WTC11 (cell line): ENCODE data around the gene ENAH. TPM values are rescaled to one million over a fixed set of nuclear protein-coding genes. Genes with fewer than 3 reads are reported as not detected.

Experiments used
- ATAC-seq: fragments of 200-7000 bp; cut with Tn5 transposase; 2 replicates; pipeline ENCODE4 v1.10.0; 2021; ENCODE audit warnings: mild to moderate bottlenecking, moderate library complexity
- CTCF ChIA-PET: fragments of 300-600 bp; sonication (Branson Sonifier 250); formaldehyde crosslinking; loops from one replicate; lab custom pipeline; 2021; ENCODE audit warnings: antibody characterized with exemption; lab: Charles Lee
- POLR2A ChIA-PET: fragments of 350-600 bp; sonication (Branson Sonifier 250); formaldehyde crosslinking; loops from one replicate; lab custom pipeline; 2021; ENCODE audit warnings: antibody characterized with exemption; lab: Charles Lee
- DNase-seq: peaks from one replicate; pipeline ENCODE4 v3.0.0; 2021; ENCODE audit warnings: low spot score
- H3K27ac Mint-ChIP-seq: 2 replicates; pipeline ENCODE4 v1.8.0; 2021; ENCODE audit warnings: mixed read lengths
- H3K27me3 Mint-ChIP-seq: 2 replicates; pipeline ENCODE4 v1.8.0; 2021; ENCODE audit warnings: low read depth, mild to moderate bottlenecking, moderate library complexity, mixed read lengths
- H3K36me3 Mint-ChIP-seq: 2 replicates; pipeline ENCODE4 v1.8.0; 2021; ENCODE audit warnings: mixed read lengths
- H3K4me1 Mint-ChIP-seq: 2 replicates; pipeline ENCODE4 v1.8.0; 2022; ENCODE audit warnings: mixed read lengths
- H3K4me3 Mint-ChIP-seq: 2 replicates; pipeline ENCODE4 v1.8.0; 2021; ENCODE audit warnings: mild to moderate bottlenecking, moderate library complexity, mixed read lengths
- H3K9me3 Mint-ChIP-seq: 2 replicates; pipeline ENCODE4 v1.8.0; 2021; ENCODE audit warnings: mixed read lengths
- CTCF ChIP-seq: fragments of 200-600 bp; IDR thresholded peaks from 2 replicates; pipeline ENCODE4 v1.8.0; 2022; ENCODE audit warnings: antibody characterized with exemption
- E2F5 ChIP-seq: sonication (generic); formaldehyde crosslinking; IDR thresholded peaks from 2 replicates; pipeline ENCODE4 v1.8.1; 2022; ENCODE audit warnings: mild to moderate bottlenecking, moderate library complexity, missing genetic modification reagents
- EMX1 ChIP-seq: fragments of 250-450 bp; sonication (Bioruptor Pico); IDR thresholded peaks from 2 replicates; pipeline ENCODE4 v1.8.0; 2021; ENCODE audit warnings: mild to moderate bottlenecking
- ETV6 ChIP-seq: sonication (generic); formaldehyde crosslinking; IDR thresholded peaks from 2 replicates; pipeline ENCODE4 v1.8.1; 2022; ENCODE audit warnings: mild to moderate bottlenecking, missing genetic modification reagents
- IRF2 ChIP-seq: sonication (generic); formaldehyde crosslinking; IDR thresholded peaks from 2 replicates; pipeline ENCODE4 v1.8.0; 2022; ENCODE audit warnings: low read depth, missing genetic modification reagents, borderline replicate concordance
- MLX ChIP-seq: sonication (generic); formaldehyde crosslinking; IDR thresholded peaks from 2 replicates; pipeline ENCODE4 v1.8.1; 2023; ENCODE audit warnings: mild to moderate bottlenecking, missing genetic modification reagents, moderate library complexity
- NFYB ChIP-seq: sonication (generic); formaldehyde crosslinking; conservative IDR thresholded peaks from 2 replicates; pipeline ENCODE4 v1.8.0; 2022; ENCODE audit warnings: low read depth, missing genetic modification reagents
- NR3C1 ChIP-seq: sonication (generic); formaldehyde crosslinking; conservative IDR thresholded peaks from 2 replicates; pipeline ENCODE4 v1.8.1; 2023; ENCODE audit warnings: low read depth, mild to moderate bottlenecking, missing genetic modification reagents
- SP1 ChIP-seq: sonication (generic); formaldehyde crosslinking; conservative IDR thresholded peaks from 2 replicates; pipeline ENCODE4 v1.8.1; 2022; ENCODE audit warnings: missing genetic modification reagents
- TEAD1 ChIP-seq: sonication (generic); formaldehyde crosslinking; IDR thresholded peaks from 2 replicates; pipeline ENCODE4 v1.8.0; 2022; ENCODE audit warnings: mild to moderate bottlenecking, missing genetic modification reagents
- ZNF232 ChIP-seq: sonication (generic); formaldehyde crosslinking; IDR thresholded peaks from 2 replicates; pipeline ENCODE4 v1.8.0; 2022; ENCODE audit warnings: mild to moderate bottlenecking, missing genetic modification reagents
- ZNF263 ChIP-seq: sonication (generic); formaldehyde crosslinking; IDR thresholded peaks from 2 replicates; pipeline ENCODE4 v1.8.1; 2022; ENCODE audit warnings: low read depth, mild to moderate bottlenecking, moderate library complexity, missing genetic modification reagents
- ZNF281 ChIP-seq: sonication (generic); formaldehyde crosslinking; IDR thresholded peaks from 2 replicates; pipeline ENCODE4 v1.8.0; 2023; ENCODE audit warnings: mild to moderate bottlenecking, missing genetic modification reagents
- ZNF317 ChIP-seq: sonication (generic); formaldehyde crosslinking; IDR thresholded peaks from 2 replicates; pipeline ENCODE4 v1.8.1; 2023; ENCODE audit warnings: low read depth, mild to moderate bottlenecking, moderate library complexity, missing genetic modification reagents, borderline replicate concordance
- ZNF416 ChIP-seq: fragments of 250-450 bp; sonication (Bioruptor Pico); IDR thresholded peaks from 2 replicates; pipeline ENCODE4 v1.9.0; 2021; ENCODE audit warnings: mild to moderate bottlenecking, inconsistent platforms
- ZSCAN18 ChIP-seq: fragments of 250-450 bp; sonication (Bioruptor Pico); IDR thresholded peaks from 2 replicates; pipeline ENCODE4 v2.1.2; 2022; ENCODE audit warnings: mild to moderate bottlenecking, moderate library complexity
- total RNA-seq: library from RNA; stranded (reverse); gene quantifications from 3 replicates; pipeline ENCODE4 v1.2.3, GENCODE V29; 2021
- TF ChIP-seq, protein P1 (sequence below): sonication (generic); formaldehyde crosslinking; IDR thresholded peaks from 2 replicates; pipeline ENCODE4 v1.8.0; 2022; ENCODE audit warnings: mild to moderate bottlenecking, missing genetic modification reagents
- TF ChIP-seq, protein P2 (sequence below): sonication (generic); formaldehyde crosslinking; IDR thresholded peaks from 2 replicates; pipeline ENCODE4 v1.8.0; 2022; ENCODE audit warnings: mild to moderate bottlenecking, missing genetic modification reagents
- TF ChIP-seq, protein P3 (sequence below): sonication (generic); formaldehyde crosslinking; IDR thresholded peaks from 2 replicates; pipeline ENCODE4 v1.8.0; 2023; ENCODE audit warnings: missing genetic modification reagents
- TF ChIP-seq, protein P4 (sequence below): sonication (generic); formaldehyde crosslinking; IDR thresholded peaks from 2 replicates; pipeline ENCODE4 v1.8.0; 2022; ENCODE audit warnings: mild to moderate bottlenecking, missing genetic modification reagents
- TF ChIP-seq, protein P5 (sequence below): sonication (generic); formaldehyde crosslinking; IDR thresholded peaks from 2 replicates; pipeline ENCODE4 v1.8.1; 2023; ENCODE audit warnings: mild to moderate bottlenecking, missing genetic modification reagents

The ENAH gene
- total RNA-seq, 1 experiment from 2014 or later, result 227 TPM

DNA sequence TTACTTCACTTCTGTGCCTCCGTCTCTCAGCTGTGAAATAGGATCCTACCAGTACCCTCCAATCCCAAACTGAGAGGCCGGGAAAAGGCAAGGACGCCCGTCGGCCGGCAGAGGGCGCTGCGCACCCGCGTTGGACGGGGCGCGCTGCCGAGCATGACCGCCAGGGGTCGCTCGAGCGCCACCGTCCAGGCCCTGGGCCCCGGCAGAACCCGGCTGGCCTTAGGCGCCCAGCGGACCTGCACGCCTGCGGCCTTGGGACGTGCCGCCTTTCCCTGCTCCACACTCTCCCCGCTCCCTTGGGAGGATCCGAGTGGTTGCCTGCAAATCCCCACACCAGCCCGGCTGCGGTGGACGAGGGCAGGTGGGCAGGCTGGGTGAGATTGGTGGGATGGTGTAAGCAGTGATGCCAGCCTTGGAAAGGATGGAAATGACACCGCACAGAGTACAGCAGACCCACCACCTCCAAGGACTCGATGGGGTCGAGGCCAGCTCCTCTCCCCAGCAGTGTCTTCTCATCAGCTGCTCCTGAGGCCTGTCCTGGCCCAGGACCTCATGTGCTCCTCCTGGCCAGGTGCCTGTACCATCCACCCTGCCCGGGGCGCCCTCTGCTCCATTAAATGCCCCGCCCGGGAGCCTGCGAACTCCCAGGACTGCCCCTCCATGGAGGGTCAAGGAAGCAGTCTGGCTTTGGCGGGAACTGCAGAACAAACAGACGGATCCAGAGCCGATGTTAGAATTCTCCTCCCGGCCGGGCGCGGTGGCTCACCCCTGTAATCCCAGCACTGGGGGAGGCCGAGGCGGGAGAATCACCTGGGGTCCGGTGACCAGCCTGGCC, 177.7 kb downstream of the ENAH start:
- Mint-ChIP-seq H3K36me3 (no peaks in the 10 kb centered on the region), H3K27ac (no peak overlapping the region), H3K4me3 (no peak overlapping the region), H3K9me3 (no peaks in the 10 kb centered on the region), H3K27me3 (peaks cover 6% of the 10 kb centered on the region), H3K4me1 (peaks cover 14% of the 10 kb centered on the region; the same call in 1 of the 2 replicates)
- ChIA-PET CTCF (interaction anchor here (0.5 to 2.3 kb wide), 99 partner anchors 10 to 674 kb away, joined by 3 to 99 read pairs (median 5); partner anchors contain the start of genes ENAH, EPHX1, H3-3A and LBR), POLR2A (interaction anchor here (0.6 to 1.6 kb wide), 2 partner anchors 185 to 302 kb away, joined by 4 to 8 read pairs; partner anchors contain the start of gene SRP9)
- DNase-seq (peak; percentile 71), ATAC-seq (peak; percentile 89)
- TF ChIP-seq MLX (CRISPR knock-in tag) (no peak), EMX1 (no peak), ZNF416 (CRISPR knock-in tag) (0 out of 2 replicates have a peak, but pooled peaks have one; percentile 18), TEAD1 (CRISPR knock-in tag) (peak; percentile 76; the same call in 1 of the 2 replicates), NR3C1 (no peak), IRF2 (CRISPR knock-in tag) (no peak), ZNF263 (CRISPR knock-in tag) (no peak), ZSCAN18 (CRISPR knock-in tag) (no peak), NFYB (CRISPR knock-in tag) (no peak), ZNF317 (CRISPR knock-in tag) (no peak), ZNF281 (CRISPR knock-in tag) (0 out of 2 replicates have a peak, but pooled peaks have one; percentile 18), SP1 (peak; percentile 78), ETV6 (CRISPR knock-in tag) (peak; percentile 60; the same call in 1 of the 2 replicates), ZNF232 (CRISPR knock-in tag) (peak; percentile 72; the same call in 1 of the 2 replicates), E2F5 (CRISPR knock-in tag) (0 out of 2 replicates have a peak, but pooled peaks have one; percentile 40), CTCF (peak; percentile 100)
- TF ChIP-seq, protein P1, sequence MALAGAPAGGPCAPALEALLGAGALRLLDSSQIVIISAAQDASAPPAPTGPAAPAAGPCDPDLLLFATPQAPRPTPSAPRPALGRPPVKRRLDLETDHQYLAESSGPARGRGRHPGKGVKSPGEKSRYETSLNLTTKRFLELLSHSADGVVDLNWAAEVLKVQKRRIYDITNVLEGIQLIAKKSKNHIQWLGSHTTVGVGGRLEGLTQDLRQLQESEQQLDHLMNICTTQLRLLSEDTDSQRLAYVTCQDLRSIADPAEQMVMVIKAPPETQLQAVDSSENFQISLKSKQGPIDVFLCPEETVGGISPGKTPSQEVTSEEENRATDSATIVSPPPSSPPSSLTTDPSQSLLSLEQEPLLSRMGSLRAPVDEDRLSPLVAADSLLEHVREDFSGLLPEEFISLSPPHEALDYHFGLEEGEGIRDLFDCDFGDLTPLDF (CRISPR knock-in tag), result 0 out of 2 replicates have a peak, but pooled peaks have one; percentile 47
- TF ChIP-seq, protein P2, sequence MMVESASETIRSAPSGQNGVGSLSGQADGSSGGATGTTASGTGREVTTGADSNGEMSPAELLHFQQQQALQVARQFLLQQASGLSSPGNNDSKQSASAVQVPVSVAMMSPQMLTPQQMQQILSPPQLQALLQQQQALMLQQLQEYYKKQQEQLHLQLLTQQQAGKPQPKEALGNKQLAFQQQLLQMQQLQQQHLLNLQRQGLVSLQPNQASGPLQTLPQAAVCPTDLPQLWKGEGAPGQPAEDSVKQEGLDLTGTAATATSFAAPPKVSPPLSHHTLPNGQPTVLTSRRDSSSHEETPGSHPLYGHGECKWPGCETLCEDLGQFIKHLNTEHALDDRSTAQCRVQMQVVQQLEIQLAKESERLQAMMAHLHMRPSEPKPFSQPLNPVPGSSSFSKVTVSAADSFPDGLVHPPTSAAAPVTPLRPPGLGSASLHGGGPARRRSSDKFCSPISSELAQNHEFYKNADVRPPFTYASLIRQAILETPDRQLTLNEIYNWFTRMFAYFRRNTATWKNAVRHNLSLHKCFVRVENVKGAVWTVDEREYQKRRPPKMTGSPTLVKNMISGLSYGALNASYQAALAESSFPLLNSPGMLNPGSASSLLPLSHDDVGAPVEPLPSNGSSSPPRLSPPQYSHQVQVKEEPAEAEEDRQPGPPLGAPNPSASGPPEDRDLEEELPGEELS (CRISPR knock-in tag), result 0 out of 2 replicates have a peak, but pooled peaks have one; percentile 17
- TF ChIP-seq, protein P3, sequence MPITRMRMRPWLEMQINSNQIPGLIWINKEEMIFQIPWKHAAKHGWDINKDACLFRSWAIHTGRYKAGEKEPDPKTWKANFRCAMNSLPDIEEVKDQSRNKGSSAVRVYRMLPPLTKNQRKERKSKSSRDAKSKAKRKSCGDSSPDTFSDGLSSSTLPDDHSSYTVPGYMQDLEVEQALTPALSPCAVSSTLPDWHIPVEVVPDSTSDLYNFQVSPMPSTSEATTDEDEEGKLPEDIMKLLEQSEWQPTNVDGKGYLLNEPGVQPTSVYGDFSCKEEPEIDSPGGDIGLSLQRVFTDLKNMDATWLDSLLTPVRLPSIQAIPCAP (CRISPR knock-in tag), result peak; percentile 31; the same call in 1 of the 2 replicates
- TF ChIP-seq, protein P4, sequence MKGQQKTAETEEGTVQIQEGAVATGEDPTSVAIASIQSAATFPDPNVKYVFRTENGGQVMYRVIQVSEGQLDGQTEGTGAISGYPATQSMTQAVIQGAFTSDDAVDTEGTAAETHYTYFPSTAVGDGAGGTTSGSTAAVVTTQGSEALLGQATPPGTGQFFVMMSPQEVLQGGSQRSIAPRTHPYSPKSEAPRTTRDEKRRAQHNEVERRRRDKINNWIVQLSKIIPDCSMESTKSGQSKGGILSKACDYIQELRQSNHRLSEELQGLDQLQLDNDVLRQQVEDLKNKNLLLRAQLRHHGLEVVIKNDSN (CRISPR knock-in tag), result no peak
- TF ChIP-seq, protein P5, sequence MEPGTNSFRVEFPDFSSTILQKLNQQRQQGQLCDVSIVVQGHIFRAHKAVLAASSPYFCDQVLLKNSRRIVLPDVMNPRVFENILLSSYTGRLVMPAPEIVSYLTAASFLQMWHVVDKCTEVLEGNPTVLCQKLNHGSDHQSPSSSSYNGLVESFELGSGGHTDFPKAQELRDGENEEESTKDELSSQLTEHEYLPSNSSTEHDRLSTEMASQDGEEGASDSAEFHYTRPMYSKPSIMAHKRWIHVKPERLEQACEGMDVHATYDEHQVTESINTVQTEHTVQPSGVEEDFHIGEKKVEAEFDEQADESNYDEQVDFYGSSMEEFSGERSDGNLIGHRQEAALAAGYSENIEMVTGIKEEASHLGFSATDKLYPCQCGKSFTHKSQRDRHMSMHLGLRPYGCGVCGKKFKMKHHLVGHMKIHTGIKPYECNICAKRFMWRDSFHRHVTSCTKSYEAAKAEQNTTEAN, result no peak
